HepG2 (cell line): ENCODE data around the gene HDGF. TPM values are rescaled to one million over a fixed set of nuclear protein-coding genes. Genes with fewer than 3 reads are reported as not detected.

Source experiments
- BCL6 ChIP-seq: IDR thresholded peaks from 2 replicates; pipeline ENCODE4 v1.6.1; 2016; ENCODE audit warnings: missing genetic modification reagents, missing compliant biosample characterization
- EP300 ChIP-seq, 3 experiments: sonication (generic) in 1 of 3; formaldehyde crosslinking in 1 of 3; IDR thresholded peaks; 2 replicates each; pipeline versions ENCODE4 v1.5.1 to v1.6.1; 2011 to 2020; ENCODE audit warnings: low read depth in 2 of 3, low read length in 2 of 3, borderline replicate concordance in 1 of 3, improper control_type of control experiment in 1 of 3, mild to moderate bottlenecking in 1 of 3, missing genetic modification reagents in 1 of 3, moderate library complexity in 1 of 3
- HDAC2 ChIP-seq: sonication (generic); formaldehyde crosslinking; IDR thresholded peaks from 2 replicates; pipeline ENCODE4 v1.4.0; 2020; ENCODE audit warnings: missing genetic modification reagents
- HNF4G ChIP-seq, 2 experiments: sonication (generic) in 1 of 2; formaldehyde crosslinking in 1 of 2; IDR thresholded peaks; 2 replicates each; pipeline versions ENCODE4 v1.4.0 to v1.6.1; 2011 to 2020; ENCODE audit warnings: borderline replicate concordance in 2 of 2, low read depth in 2 of 2, mild to moderate bottlenecking in 2 of 2, low read length in 1 of 2, missing genetic modification reagents in 1 of 2, moderate library complexity in 1 of 2
- MIXL1 ChIP-seq: IDR thresholded peaks from 2 replicates; pipeline ENCODE4 v1.6.1; 2016
- NFIC ChIP-seq: IDR thresholded peaks from 2 replicates; pipeline ENCODE4 v1.6.1; 2012; ENCODE audit warnings: mild to moderate bottlenecking, low read length, inconsistent platforms
- ONECUT2 ChIP-seq: sonication (generic); formaldehyde crosslinking; IDR thresholded peaks from 2 replicates; pipeline ENCODE4 v1.4.0; 2020; ENCODE audit warnings: missing genetic modification reagents
- RELA ChIP-seq: sonication (generic); formaldehyde crosslinking; IDR thresholded peaks from 2 replicates; pipeline ENCODE4 v1.4.0; 2020; ENCODE audit warnings: missing genetic modification reagents
- SOX13 ChIP-seq, 3 experiments: fragments of 450-650 bp in 1 of 3; sonication (generic) in 1 of 3; formaldehyde crosslinking in 1 of 3; IDR thresholded peaks in 2 of 3; conservative IDR thresholded peaks in 1 of 3; 2 replicates each; pipeline versions ENCODE4 v1.5.0 to v1.6.1; 2016 to 2020; ENCODE audit warnings: antibody characterized with exemption in 1 of 3, mild to moderate bottlenecking in 1 of 3, missing compliant biosample characterization in 1 of 3, missing genetic modification reagents in 1 of 3, moderate library complexity in 1 of 3
- SOX6 ChIP-seq, 2 experiments: fragments of 450-650 bp in 1 of 2; sonication (generic) in 1 of 2; formaldehyde crosslinking in 1 of 2; IDR thresholded peaks; 2 replicates each; pipeline versions ENCODE4 v1.4.0 to v1.6.1; 2017 to 2020; ENCODE audit warnings: antibody characterized with exemption in 1 of 2, mild to moderate bottlenecking in 1 of 2, missing genetic modification reagents in 1 of 2
- TAF15 ChIP-seq: fragments of 200-400 bp; formaldehyde crosslinking; IDR thresholded peaks from one replicate; pipeline ENCODE4 v1.6.1; 2018; ENCODE audit warnings: mild to moderate bottlenecking, low read depth, low read length; ENCODE audit not compliant: poor library complexity, severe bottlenecking
- ZBTB7B ChIP-seq: sonication (generic); formaldehyde crosslinking; IDR thresholded peaks from 2 replicates; pipeline ENCODE4 v1.4.0; 2020; ENCODE audit warnings: missing genetic modification reagents
- ZGPAT ChIP-seq: IDR thresholded peaks from 2 replicates; pipeline ENCODE4 v1.6.1; 2016; ENCODE audit warnings: mild to moderate bottlenecking
- ZNF282 ChIP-seq: fragments of 450-650 bp; IDR thresholded peaks from 2 replicates; pipeline ENCODE4 v1.6.1; 2018; ENCODE audit not compliant: partially characterized antibody
- ZNF563 ChIP-seq: sonication (generic); formaldehyde crosslinking; IDR thresholded peaks from 2 replicates; pipeline ENCODE4 v1.8.0; 2022; ENCODE audit warnings: mild to moderate bottlenecking, moderate library complexity, missing genetic modification reagents
- ZNF687 ChIP-seq: sonication (generic); formaldehyde crosslinking; IDR thresholded peaks from 2 replicates; pipeline ENCODE4 v1.5.1; 2020; ENCODE audit warnings: mild to moderate bottlenecking, missing genetic modification reagents, moderate library complexity
- ZNF792 ChIP-seq: IDR thresholded peaks from 2 replicates; pipeline ENCODE4 v1.6.1; 2016
- ZNF839 ChIP-seq: sonication (generic); formaldehyde crosslinking; IDR thresholded peaks from 2 replicates; pipeline ENCODE4 v1.4.0; 2020; ENCODE audit warnings: missing genetic modification reagents, mild to moderate bottlenecking, borderline replicate concordance
- ZUFSP ChIP-seq: sonication (generic); formaldehyde crosslinking; IDR thresholded peaks from 2 replicates; pipeline ENCODE4 v1.9.0; 2021; ENCODE audit warnings: missing genetic modification reagents, mild to moderate bottlenecking, borderline replicate concordance
- polyA plus RNA-seq, 8 experiments: library from polyadenylated mRNA; depleted of rRNA in 3 of 8; stranded (reverse) in 7 of 8; unstranded in 1 of 8; fragments of >200 nt; fragmentation: Illumina TruSeq in 4 of 8; extraction: Trizol in 4 of 8; gene quantifications; 2 replicates each; pipeline versions ENCODE4 v1.2.1 to v1.2.3, GENCODE V29; 2011 to 2016; ENCODE audit warnings: low read depth in 4 of 8, missing spikeins in 1 of 8, mixed read lengths in 1 of 8; ENCODE audit not compliant: insufficient read depth in 1 of 8
- total RNA-seq, 5 experiments: library from RNA; depleted of rRNA; stranded (reverse); fragments of >200 nt; fragmentation: Illumina TruSeq; extraction: Trizol; gene quantifications; 2 replicates each; pipeline ENCODE4 v1.2.3, GENCODE V29; 2016; ENCODE audit warnings: low read depth in 1 of 5
- TF ChIP-seq, protein P1 (sequence below): IDR thresholded peaks from 2 replicates; pipeline ENCODE4 v1.6.1; 2018; ENCODE audit warnings: missing genetic modification reagents, mild to moderate bottlenecking, missing compliant biosample characterization

HDGF gene
- total and polyA plus RNA-seq, 2 of the 13 experiments (the other 11 are each of a cell fraction or from before 2014, with no cell fraction given): 156 to 196 TPM

DNA sequence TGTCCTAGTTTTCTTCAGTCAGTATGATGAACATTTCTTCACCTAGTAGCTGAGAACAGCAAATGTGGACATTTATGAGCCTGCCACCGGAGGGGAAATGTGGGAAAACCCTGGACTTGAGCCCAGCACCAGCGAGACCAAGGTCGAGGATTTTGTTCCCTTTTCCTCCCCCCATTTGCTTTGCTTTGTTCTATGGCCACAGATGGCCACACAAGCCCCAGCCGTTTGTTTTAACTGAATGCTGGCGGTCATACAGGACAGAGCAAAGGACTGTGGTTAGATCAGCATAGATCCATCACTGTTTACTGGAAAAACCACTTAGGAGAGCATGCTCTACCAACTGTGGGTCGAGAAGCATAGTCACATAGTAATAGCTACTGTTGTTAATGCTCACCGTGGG lies 44.3 kb upstream of the HDGF start (continued):
- TF ChIP-seq, protein P1, sequence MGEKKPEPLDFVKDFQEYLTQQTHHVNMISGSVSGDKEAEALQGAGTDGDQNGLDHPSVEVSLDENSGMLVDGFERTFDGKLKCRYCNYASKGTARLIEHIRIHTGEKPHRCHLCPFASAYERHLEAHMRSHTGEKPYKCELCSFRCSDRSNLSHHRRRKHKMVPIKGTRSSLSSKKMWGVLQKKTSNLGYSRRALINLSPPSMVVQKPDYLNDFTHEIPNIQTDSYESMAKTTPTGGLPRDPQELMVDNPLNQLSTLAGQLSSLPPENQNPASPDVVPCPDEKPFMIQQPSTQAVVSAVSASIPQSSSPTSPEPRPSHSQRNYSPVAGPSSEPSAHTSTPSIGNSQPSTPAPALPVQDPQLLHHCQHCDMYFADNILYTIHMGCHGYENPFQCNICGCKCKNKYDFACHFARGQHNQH (CRISPR knock-in tag): 0 out of 2 replicates have a peak, but pooled peaks have one; percentile 28
- TF ChIP-seq TAF15: no peak
- TF ChIP-seq HDAC2 (CRISPR knock-in tag): peak; percentile 29; the same call in 1 of the 2 replicates
- 0 out of 2 replicates have a peak, but pooled peaks have one; percentile 26 for TF ChIP-seq ZNF792 (CRISPR knock-in tag)
- no peak for TF ChIP-seq ZNF282
- TF ChIP-seq ZBTB7B (CRISPR knock-in tag): peak; percentile 47; the same call in 1 of the 2 replicates
- TF ChIP-seq ONECUT2 (CRISPR knock-in tag): no peak
- peak in 1 of 2 experiments; percentile 55; a peak in 1 of 4 replicates for TF ChIP-seq EP300 (IDR thresholded peaks at IDR 0.05; ENCODE audit: low read depth in 2 of 2, low read length in 2 of 2)
- no peak; the same call in 1 of the 2 replicates for TF ChIP-seq EP300 (CRISPR knock-in tag; IDR thresholded peaks at IDR 0.05; ENCODE audit: borderline replicate concordance)
- TF ChIP-seq ZNF563 (CRISPR knock-in tag): 0 out of 2 replicates have a peak, but pooled peaks have one; percentile 43
- 0 out of 2 replicates have a peak, but pooled peaks have one; percentile 51 for TF ChIP-seq ZGPAT
- TF ChIP-seq BCL6 (CRISPR knock-in tag): peak; percentile 47; the same call in 1 of the 2 replicates
- peak; percentile 44; the same call in 1 of the 2 replicates for TF ChIP-seq HNF4G (IDR thresholded peaks at IDR 0.05; ENCODE audit: borderline replicate concordance, low read depth, low read length)
- TF ChIP-seq HNF4G (CRISPR knock-in tag; IDR thresholded peaks at IDR 0.05; ENCODE audit: borderline replicate concordance, low read depth): no peak
- TF ChIP-seq ZNF839 (CRISPR knock-in tag): no peak
- no peak for TF ChIP-seq SOX6 (IDR thresholded peaks at IDR 0.05)
- TF ChIP-seq SOX6 (CRISPR knock-in tag; IDR thresholded peaks at IDR 0.05): peak; percentile 98
- no peak for TF ChIP-seq ZUFSP (CRISPR knock-in tag)
- TF ChIP-seq ZNF687: peak; percentile 26; the same call in 1 of the 2 replicates
- peak; percentile 78; the same call in 1 of the 2 replicates for TF ChIP-seq SOX13 (IDR thresholded peaks at IDR 0.05)
- peak in 1 of 2 experiments; percentile 94; a peak in 2 of 4 replicates for TF ChIP-seq SOX13 (CRISPR knock-in tag; conservative IDR thresholded peaks at IDR 0.05 in 1 of 2, IDR thresholded peaks at IDR 0.05 in 1 of 2)
- 0 out of 2 replicates have a peak, but pooled peaks have one; percentile 15 for TF ChIP-seq NFIC
- TF ChIP-seq RELA (CRISPR knock-in tag): 0 out of 2 replicates have a peak, but pooled peaks have one; percentile 42
- TF ChIP-seq MIXL1: peak; percentile 27; the same call in 1 of the 2 replicates
